Sciatic nerve (tissue), 2 donors: Measurements from ENCODE around the gene MGMT. TPM values are rescaled to one million over a fixed set of nuclear protein-coding genes. Genes with fewer than 3 reads are reported as not detected.

Source experiments
- ATAC-seq: fragments of 200-7000 bp; cut with Tn5 transposase; one replicate; pipeline ENCODE4 v1.9.1; 2020; ENCODE audit warnings: mild to moderate bottlenecking, moderate library complexity
- DNase-seq: peaks from one replicate; pipeline ENCODE4 v3.0.0-alpha.2; 2020; ENCODE audit warnings: low spot score
- intact Hi-C: fragments of 100-400 bp; cut with DNase I; formaldehyde crosslinking; loops from one replicate; pipeline ENCODE4 v1.14.2; 2022
- total RNA-seq: library from RNA; stranded (reverse); fragmentation: NEBNext Ultra II Directional; extraction: Animal tissue kit (Norgen Biotek cat#: 25700); gene quantifications from one replicate; pipeline ENCODE4 v1.2.1, GENCODE V29; 2021
- donor health status: DM: no; HTN: no; CAD: no.
- donor health status: DM: no; HTN: no; CAD: no.

Gene MGMT
- total RNA-seq, 1 donor from 2014 or later: 24.5 TPM

- intact Hi-C loops: no loop called here
- DNase-seq: no peak
- ATAC-seq: no peak
Measured at GRCh38 chr10:129812398-129812797, 345.4 kb downstream of the MGMT start.

DNA sequence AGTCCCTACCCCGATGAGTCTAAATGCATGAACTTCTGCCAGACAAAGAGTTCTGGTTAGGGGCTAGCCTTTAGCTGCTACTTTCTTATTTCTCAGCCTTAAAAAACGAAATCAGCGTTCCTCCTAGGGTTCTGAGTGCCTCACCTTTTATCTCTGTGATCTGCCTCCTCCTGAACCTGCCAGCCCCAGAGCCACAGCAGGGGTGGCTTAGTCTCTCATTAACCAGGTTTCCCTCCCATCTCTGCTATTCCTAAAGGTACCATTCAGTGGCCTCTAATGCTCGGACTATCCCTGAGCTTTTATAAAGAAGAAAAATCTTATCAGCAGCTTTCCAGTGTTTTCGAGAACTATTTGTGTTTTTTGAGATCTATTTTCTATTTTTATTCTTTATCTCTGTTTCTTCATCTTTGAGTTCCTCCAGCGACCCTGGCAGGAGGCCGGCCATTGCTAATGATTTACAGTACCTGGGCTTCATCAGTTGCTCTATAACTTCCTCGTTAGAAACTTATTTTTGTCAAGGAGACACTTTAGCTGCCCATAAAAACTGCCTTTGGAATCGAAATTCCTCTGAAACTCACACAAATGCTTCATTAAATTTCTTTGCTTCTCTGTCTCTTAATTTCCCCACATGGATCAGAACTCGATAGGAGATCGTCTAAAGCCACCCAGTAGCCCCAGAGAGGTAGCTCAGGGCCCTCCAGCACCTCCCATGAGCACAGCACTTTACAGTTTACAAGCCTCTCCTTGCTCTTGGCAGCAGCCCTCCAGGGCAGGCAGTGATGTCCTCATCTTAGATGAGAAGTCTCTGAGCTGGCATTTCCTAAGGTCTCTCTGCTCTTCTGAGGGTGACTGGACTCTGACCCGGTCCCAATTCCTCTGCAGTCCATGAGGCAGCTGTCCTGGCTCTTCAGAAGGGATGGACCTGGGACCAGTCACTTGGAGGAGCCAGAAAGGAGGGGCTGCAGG is 347.9 kb downstream of the MGMT start:
- intact Hi-C loops: no loop called here
- no peak for DNase-seq

GRCh38 chr10:129815898-129816655 is 349.0 kb downstream of the MGMT start:
- intact Hi-C loops: no loop called here
- ATAC-seq: no peak

More for the DNA sequence above, 347.9 kb downstream of the MGMT start:
- ATAC-seq: no peak

DNA sequence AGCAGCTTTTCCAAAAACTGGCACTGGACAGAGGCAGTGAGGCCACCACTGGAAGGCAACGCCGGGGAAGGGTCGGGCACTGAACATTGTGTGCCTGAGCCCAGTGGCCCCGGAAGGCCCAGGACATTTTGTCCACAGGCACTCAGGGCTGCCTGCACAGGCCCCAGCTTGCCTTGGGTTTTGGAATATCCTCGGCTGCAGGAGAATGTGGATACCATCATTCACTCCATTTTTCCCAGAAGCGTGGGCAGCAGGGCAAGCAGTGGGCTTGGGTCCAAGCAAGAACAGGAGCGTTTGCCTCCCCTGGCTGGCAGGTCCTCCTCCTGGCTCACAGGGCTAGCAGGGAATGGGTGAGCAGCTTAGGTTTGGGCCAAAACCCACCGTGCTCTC is 349.6 kb downstream of the MGMT start:
- ATAC-seq (no peak), DNase-seq (no peak)

More at GRCh38 chr10:129815898-129816655, 349.0 kb downstream of the MGMT start:
- no peak for DNase-seq

More for the DNA sequence above, 349.6 kb downstream of the MGMT start:
- intact Hi-C loops: no loop called here
